Nucleus accumbens (tissue), 56 donors: Measurements from ENCODE around the gene CRYZL1.

Experiments
- DNase-seq, 56 donors: peaks; one replicate each; lab custom pipeline; 2025; lab: John Stamatoyannopoulos, UW

The CRYZL1 gene

DNA sequence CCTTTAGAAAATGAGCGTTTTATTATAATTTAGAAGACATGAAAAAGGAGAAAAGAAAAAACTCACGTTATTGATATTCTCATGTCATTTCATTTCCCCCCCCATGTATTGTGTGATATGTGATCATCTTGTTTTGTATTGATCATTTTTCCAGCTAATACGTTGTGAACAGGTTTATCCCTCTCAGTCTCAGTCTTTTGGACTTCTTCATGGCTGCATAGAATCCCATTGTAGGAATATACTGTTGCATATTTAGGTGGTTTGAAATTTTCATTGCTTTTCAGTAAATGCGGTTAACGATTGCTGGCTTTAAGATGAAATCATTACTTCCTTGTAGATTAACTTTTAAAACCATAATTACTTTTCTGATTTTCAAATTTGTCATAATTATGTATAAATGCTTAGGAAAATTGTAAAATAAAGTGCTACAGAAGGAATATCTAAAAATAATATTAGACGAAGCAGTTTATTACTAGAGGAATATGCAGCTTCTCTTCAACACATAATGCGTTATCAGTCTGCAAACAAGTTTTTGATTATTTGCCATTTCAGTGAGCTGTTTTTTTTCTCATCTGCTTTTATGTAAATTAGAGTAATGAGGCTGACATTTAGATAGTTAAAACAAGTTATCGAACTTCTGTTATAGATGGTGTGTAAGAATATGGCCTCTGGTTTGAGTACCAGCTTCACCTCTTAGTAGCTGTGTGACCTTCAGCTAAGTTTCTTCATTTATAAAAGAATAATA is 96.9 kb downstream of the CRYZL1 start:
- DNase-seq, result no peak

DNA sequence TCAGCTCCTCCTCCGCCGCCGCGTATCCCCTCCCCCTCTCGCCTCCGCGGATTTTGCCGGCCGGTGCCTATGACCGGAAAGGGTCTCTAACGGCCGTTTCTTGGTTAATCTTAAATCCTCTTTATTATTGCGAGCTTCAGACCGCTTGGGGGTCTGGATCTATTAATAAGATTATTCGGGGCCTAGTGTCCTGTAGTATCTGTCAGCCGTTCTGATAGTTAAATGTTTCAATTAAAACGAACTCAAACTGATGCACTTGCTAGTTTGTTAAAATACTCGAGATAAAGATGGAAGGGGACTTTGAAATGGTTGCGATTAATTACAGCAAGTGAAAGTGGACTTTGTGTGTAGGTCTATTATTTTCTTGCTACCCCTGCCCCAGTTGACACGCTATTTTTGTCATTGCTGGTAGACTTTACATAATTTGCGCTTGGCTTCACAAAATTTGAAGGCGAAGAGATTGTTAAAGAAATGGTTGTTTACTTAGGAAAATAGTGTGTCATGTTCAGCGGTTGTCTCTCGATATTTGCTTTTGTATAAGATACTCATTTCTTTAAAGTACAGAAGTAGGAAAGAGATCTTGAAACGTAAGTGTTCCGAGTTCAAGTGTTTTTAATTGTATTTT is 97.9 kb downstream of the CRYZL1 start:
- DNase-seq, result peak in 1 of 56 donors; percentile 49

DNA sequence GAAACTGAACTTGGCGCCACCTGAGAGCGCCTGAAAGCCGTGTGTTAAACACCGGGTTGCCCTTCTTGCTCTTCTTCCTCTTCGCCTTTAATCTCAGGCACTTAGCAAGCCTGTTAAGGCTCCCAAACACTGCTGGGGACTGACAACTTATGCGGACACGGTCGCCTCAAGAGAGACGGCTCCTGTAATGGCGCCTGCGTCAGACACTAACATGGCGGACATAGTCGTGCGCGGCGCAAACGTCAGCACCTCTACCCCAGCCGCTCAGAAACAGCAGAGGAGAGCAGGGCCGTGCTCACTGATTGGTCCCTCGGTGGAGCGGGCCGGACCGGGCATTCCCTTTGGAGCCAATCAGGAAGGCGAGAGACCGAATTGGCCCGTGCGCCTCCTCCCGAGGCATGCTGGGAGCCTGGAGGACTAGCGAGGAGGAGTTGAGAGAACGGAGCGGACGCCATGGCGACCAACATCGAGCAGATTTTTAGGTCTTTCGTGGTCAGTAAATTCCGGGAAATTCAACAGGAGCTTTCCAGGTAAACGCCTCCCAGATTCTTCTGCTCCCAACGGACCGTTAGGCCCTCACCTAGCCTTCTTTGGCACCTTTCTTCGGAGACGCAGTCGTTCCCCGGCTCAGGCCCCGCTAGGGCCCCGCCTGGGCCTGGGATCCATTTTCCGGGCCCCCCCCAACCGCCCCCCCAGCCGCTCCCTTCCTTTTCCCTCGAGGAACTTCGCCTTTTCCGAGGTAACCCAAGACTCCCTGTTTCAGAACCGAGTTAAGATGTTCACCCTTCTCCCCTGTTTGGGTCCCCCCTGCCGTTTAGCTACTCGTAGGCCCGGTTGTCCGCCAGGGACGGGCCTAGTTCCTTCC is 98.7 kb downstream of the CRYZL1 start, which contains the start of gene SON:
Gene SON, plus strand, starts transcription at position 399 of the 865 bp plus-strand sequence. Its CDS starts 55 bp downstream, at position 454.
- DNase-seq, result peak; percentile 83 to 100 (median 99)

DNA sequence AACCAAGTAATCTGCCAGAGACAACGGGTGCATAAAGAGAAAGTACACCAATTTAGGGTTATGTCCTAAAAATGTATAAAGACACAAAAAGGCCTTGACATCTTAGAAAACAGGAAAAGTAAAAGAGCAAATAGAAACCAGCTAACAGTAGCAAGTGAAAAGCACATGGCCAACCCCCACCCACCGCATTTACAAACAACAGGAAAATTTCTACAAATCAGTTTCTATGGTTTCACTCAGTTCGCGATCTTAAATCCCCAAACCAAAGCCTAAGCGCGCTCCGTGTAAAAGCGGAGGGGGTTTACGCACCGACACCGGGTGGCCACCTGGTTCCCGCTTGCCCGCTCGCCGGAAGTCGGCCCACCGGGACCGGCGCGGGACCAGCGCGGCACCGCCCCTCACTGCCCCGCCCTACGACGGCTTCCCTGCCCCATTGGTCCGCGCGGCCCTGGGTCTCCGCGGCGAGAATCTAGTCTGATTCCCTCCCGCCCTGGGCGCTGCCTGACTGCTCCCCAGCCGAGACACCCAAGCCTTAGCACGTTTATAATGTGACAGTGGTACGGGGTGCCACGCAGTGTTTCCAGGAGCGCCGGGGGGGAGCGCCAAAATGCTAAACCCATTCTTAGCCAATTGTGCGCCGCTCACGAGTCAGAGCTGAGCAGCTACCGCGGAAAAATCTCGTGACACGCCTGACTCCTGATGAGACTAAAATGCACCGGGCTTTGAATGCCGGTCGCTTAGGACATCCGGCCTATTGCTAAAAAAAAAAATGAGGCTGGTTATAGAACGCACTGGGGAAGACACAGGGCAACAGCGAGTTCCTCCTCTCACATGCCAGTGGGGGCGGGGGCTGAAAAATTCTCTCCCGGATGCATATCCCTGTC is 99.5 kb downstream of the CRYZL1 start, which contains the start of gene GART:
Gene GART, minus strand, starts transcription at position 362 of the 884 bp plus-strand sequence. CDS start 2,802 bp downstream, outside the sequence.
- peak in 54 of 56 donors; percentile 35 to 89 (median 73) for DNase-seq

DNA sequence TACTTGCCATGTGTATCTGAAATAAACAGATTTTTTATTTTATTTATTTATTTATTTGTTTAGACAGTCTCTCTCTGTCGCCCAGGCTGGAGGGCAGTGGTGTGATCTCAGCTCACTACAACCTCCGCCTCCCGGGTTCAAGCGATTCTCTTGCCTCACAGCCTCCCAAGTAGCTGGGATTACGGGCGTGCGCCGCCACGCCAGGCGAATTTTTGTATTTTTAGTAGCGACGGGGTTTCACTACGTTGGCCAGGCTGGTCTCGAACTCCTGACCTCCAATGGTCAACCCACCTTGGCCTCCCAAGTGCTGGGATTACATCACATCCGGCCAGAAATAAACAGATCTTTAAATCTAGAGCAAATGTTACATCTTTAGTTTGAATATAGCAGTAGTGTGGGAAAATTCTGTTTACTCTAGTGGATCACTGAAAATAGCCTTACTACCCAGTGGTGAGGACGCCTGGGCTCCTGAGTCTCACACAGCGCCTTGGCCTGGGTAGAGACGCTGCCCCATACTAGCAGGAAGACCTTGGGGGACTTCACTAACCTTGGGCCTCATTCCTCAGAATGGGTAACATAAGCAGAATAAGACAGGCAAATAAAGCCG is 100.3 kb downstream of the CRYZL1 start:
- DNase-seq, result no peak

DNA sequence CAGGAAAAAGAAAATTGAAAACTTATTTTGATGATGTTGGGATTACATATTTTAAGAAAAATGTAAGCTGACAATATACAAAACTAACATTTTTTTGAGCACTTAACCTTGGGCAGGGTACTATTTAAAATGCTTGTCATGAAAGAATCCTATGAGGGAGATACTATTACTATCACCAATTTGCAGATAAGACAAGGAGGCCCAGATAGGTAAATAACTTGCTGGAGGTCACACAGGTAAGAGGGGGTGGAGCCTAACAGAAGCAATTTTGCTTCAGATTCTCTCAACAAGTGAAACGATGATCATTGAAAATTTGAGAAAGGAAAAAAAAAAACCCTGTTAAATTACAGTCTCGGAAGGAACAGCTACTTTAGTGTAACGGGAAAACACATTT is 100.8 kb downstream of the CRYZL1 start:
- no peak for DNase-seq

DNA sequence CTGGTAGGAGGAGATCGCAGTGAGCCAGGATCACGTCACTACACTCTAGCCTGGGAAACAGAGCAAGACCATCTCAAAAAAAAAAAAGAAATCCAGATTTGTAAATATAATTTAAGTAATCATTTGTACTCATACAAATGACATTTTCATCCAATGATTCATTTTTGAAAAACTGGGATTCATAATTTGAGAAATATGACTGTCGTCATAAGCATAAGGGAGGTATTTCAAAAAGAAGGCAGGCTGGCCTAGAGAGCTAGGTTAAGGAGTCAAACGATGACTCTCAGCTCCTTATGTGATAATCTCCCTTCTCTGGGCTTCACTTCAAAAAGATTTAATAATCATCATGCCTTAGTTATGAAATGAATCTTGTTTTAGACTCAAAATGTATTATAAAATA is 101.9 kb downstream of the CRYZL1 start:
- DNase-seq, result no peak
